ENCODE measurements around the gene DLX2. TPM values are rescaled to one million over a fixed set of nuclear protein-coding genes. Genes with fewer than 3 reads are reported as not detected.
A peak's percentile ranks its signal among the peaks of the same experiment; 100 is the strongest.

Gene DLX2
- total and polyA plus RNA-seq, 4 donors, result 0.01 to 0.26 TPM; not detected in 2

- ATAC-seq (ENCODE audit: insufficient read depth, low FRiP score), result no peak
- Histone ChIP-seq H3K4me3 (no peak overlapping the region), H3K9me3 (ENCODE audit: control insufficient read depth in 4 of 4, insufficient read depth in 3 of 4, low read length in 3 of 4) (peaks cover 0 to 9% (median 0%) of the 10 kb centered on the region in 4 donors), H3K9ac (ENCODE audit: insufficient read depth in 1 of 2, low read length in 2 of 2) (no peak overlapping the region), H3K4me1 (ENCODE audit: control insufficient read depth in 5 of 5, insufficient read depth in 5 of 5, low read length in 5 of 5) (peaks cover 0 to 52% (median 9%) of the 10 kb centered on the region in 5 donors), H3K36me3 (ENCODE audit: control insufficient read depth in 4 of 4, insufficient read depth in 4 of 4, low read length in 4 of 4) (no peaks in the 10 kb centered on the region), H3K27ac (ENCODE audit: low read depth in 1 of 2, low read length in 1 of 2) (no peak overlapping the region), H3K27me3 (ENCODE audit: control insufficient read depth in 3 of 3, insufficient read depth in 3 of 3, low read length in 2 of 3) (peaks cover 0 to 91% (median 87%) of the 10 kb centered on the region in 3 donors)
- DNase-seq, result peak in 2 of 3 donors; percentile 46 to 52
- no peak for TF ChIP-seq CTCF (IDR thresholded peaks at IDR 0.05; ENCODE audit: control extremely low read depth, extremely low read depth)
- WGBS, 2 donors, result 3 to 9% methylated on average over 52 to 54 of the region's 54 CpGs
These were observed 1.5 kb downstream of the DLX2 start for GRCh38 chr2:172100935-172101820.

- Histone ChIP-seq H3K27me3 (ENCODE audit: control insufficient read depth in 3 of 3, insufficient read depth in 3 of 3, low read length in 2 of 3) (peaks cover 0 to 91% (median 84%) of the 10 kb centered on the region in 3 donors), H3K4me3 (no peak overlapping the region), H3K4me1 (ENCODE audit: control insufficient read depth in 5 of 5, insufficient read depth in 5 of 5, low read length in 5 of 5) (peaks cover 4 to 54% (median 9%) of the 10 kb centered on the region in 5 donors), H3K9ac (ENCODE audit: insufficient read depth in 1 of 2, low read length in 2 of 2) (no peak overlapping the region), H3K9me3 (ENCODE audit: control insufficient read depth in 4 of 4, insufficient read depth in 3 of 4, low read length in 3 of 4) (peaks cover 0 to 6% (median 0%) of the 10 kb centered on the region in 4 donors), H3K36me3 (ENCODE audit: control insufficient read depth in 4 of 4, insufficient read depth in 4 of 4, low read length in 4 of 4) (no peaks in the 10 kb centered on the region), H3K27ac (ENCODE audit: low read depth in 1 of 2, low read length in 1 of 2) (no peak overlapping the region)
- TF ChIP-seq CTCF (IDR thresholded peaks at IDR 0.05; ENCODE audit: control extremely low read depth, extremely low read depth), result no peak
- WGBS, 2 donors, result 3 to 7% methylated on average over 69 to 72 of the region's 72 CpGs
- DNase-seq (peak in 1 of 3 donors; percentile 5), ATAC-seq (ENCODE audit: insufficient read depth, low FRiP score) (no peak)
These were observed 2.4 kb downstream of the DLX2 start for GRCh38 chr2:172100080-172100934.

- Histone ChIP-seq H3K4me3 (no peak overlapping the region), H3K9me3 (ENCODE audit: control insufficient read depth in 4 of 4, insufficient read depth in 3 of 4, low read length in 3 of 4) (peaks cover 0 to 6% (median 0%) of the 10 kb centered on the region in 4 donors), H3K36me3 (ENCODE audit: control insufficient read depth in 4 of 4, insufficient read depth in 4 of 4, low read length in 4 of 4) (no peaks in the 10 kb centered on the region), H3K27ac (ENCODE audit: low read depth in 1 of 2, low read length in 1 of 2) (no peak overlapping the region), H3K4me1 (ENCODE audit: control insufficient read depth in 5 of 5, insufficient read depth in 5 of 5, low read length in 5 of 5) (peaks cover 5 to 60% (median 9%) of the 10 kb centered on the region in 5 donors), H3K9ac (ENCODE audit: insufficient read depth in 1 of 2, low read length in 2 of 2) (no peak overlapping the region), H3K27me3 (ENCODE audit: control insufficient read depth in 3 of 3, insufficient read depth in 3 of 3, low read length in 2 of 3) (peaks cover 0 to 93% (median 80%) of the 10 kb centered on the region in 3 donors)
- ATAC-seq (ENCODE audit: insufficient read depth, low FRiP score), result no peak
- no peak for TF ChIP-seq CTCF (IDR thresholded peaks at IDR 0.05; ENCODE audit: control extremely low read depth, extremely low read depth)
- no peak for DNase-seq
- 4 to 8% methylated on average over 13 of the region's 13 CpGs for WGBS, 2 donors
These were observed 3.1 kb downstream of the DLX2 start for GRCh38 chr2:172099472-172100079.

All from lung (tissue), 12 donors.